ENCODE measurements around the gene KBTBD13. TPM values are rescaled to one million over a fixed set of nuclear protein-coding genes. Genes with fewer than 3 reads are reported as not detected.

KBTBD13 gene
- total and polyA plus RNA-seq, 8 donors = 0.18 TPM; not detected in 7

DNA sequence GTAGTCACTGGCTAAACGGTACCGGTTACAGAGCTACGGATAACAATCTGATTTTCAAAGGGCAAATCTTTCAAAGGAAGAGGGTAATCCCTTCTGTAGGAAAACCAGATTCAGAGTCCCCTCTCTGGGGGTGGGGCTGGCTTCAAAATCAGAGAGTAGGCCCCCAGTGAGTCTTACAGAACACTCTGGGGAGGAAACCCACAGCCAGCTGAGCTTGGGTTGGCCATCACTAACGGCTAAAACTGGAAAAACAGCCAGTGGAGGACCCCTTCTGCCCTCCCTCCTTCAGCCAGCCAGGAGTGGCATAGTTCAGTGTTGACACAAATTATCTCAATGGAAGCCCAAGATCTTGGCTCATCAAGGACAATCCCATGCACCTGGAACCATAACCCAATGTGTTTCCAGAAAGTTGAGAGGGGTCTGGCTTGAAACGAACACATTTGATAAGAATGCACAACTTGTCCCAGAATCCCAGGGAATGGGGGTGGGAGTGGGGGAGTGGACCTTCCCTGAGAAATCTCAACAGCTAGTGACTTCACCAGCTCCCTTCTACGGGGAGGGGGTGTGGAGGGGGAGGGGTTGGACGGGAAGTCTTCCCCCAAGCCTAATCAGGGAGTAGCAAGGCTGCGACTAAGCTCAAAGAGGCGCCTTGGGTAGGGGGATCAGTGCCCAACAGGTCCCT lies 9.8 kb upstream of the KBTBD13 start:
- Histone ChIP-seq H3K27me3 (peaks cover 4 to 46% (median 22%) of the 10 kb centered on the region in 3 donors), H3K4me1 (peaks cover 35 to 54% (median 44%) of the 10 kb centered on the region in 4 donors), H3K27ac (peak overlapping the region in 4 of 5 donors; percentile 72 to 88 (median 82)), H3K9me3 (no peaks in the 10 kb centered on the region), H3K36me3 (no peaks in the 10 kb centered on the region), H3K4me3 (peak overlapping the region; percentile 44 to 51 (median 46))
- DNase-seq = peak in 1 of 2 donors; percentile 83
- TF ChIP-seq EP300 (IDR thresholded peaks at IDR 0.05) = no peak
- TF ChIP-seq, protein P1, sequence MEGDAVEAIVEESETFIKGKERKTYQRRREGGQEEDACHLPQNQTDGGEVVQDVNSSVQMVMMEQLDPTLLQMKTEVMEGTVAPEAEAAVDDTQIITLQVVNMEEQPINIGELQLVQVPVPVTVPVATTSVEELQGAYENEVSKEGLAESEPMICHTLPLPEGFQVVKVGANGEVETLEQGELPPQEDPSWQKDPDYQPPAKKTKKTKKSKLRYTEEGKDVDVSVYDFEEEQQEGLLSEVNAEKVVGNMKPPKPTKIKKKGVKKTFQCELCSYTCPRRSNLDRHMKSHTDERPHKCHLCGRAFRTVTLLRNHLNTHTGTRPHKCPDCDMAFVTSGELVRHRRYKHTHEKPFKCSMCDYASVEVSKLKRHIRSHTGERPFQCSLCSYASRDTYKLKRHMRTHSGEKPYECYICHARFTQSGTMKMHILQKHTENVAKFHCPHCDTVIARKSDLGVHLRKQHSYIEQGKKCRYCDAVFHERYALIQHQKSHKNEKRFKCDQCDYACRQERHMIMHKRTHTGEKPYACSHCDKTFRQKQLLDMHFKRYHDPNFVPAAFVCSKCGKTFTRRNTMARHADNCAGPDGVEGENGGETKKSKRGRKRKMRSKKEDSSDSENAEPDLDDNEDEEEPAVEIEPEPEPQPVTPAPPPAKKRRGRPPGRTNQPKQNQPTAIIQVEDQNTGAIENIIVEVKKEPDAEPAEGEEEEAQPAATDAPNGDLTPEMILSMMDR (IDR thresholded peaks at IDR 0.05) = no peak
- no peak for TF ChIP-seq POLR2AphosphoS5 (IDR thresholded peaks at IDR 0.05)
- TF ChIP-seq POLR2A (IDR thresholded peaks at IDR 0.05) = no peak
- 26 to 41% (median 33%) methylated on average over 8 to 9 of the region's 9 CpGs for WGBS, 5 donors
- intact Hi-C loops (cut with DNase I; ENCODE audit: low total_unique reads) = no loop called here

DNA sequence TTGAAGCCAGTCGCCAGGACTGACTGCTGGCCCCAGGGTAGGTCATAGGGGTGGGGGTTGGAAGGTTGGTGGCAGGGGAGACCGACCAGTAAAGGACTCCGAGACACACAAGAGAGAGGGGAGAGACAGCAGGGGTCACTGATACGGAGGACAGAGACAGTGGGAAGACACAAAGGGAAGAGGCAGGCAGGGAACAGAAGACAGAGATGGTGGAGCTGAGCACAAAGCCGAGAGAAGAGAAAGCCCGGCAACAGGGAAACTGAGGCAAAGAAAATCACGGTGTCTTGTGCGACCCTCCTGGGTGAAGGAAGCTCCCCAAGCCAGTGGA lies 9.3 kb upstream of the KBTBD13 start:
- Histone ChIP-seq H3K27ac (peak overlapping the region; percentile 72 to 88 (median 79)), H3K9me3 (no peaks in the 10 kb centered on the region), H3K36me3 (no peaks in the 10 kb centered on the region), H3K4me1 (peaks cover 40 to 59% (median 47%) of the 10 kb centered on the region in 4 donors), H3K27me3 (peaks cover 4 to 46% (median 22%) of the 10 kb centered on the region in 3 donors), H3K4me3 (peak overlapping the region; percentile 44 to 51 (median 46))
- WGBS, 5 donors = 13 to 28% (median 19%) methylated on average over 7 to 8 of the region's 8 CpGs
- no peak for DNase-seq
- TF ChIP-seq POLR2AphosphoS5 (IDR thresholded peaks at IDR 0.05) (no peak), EP300 (IDR thresholded peaks at IDR 0.05) (no peak), POLR2A (IDR thresholded peaks at IDR 0.05) (no peak)
- TF ChIP-seq, protein P1 (IDR thresholded peaks at IDR 0.05) = no peak
- intact Hi-C loops (cut with DNase I; ENCODE audit: low total_unique reads) = no loop called here

DNA sequence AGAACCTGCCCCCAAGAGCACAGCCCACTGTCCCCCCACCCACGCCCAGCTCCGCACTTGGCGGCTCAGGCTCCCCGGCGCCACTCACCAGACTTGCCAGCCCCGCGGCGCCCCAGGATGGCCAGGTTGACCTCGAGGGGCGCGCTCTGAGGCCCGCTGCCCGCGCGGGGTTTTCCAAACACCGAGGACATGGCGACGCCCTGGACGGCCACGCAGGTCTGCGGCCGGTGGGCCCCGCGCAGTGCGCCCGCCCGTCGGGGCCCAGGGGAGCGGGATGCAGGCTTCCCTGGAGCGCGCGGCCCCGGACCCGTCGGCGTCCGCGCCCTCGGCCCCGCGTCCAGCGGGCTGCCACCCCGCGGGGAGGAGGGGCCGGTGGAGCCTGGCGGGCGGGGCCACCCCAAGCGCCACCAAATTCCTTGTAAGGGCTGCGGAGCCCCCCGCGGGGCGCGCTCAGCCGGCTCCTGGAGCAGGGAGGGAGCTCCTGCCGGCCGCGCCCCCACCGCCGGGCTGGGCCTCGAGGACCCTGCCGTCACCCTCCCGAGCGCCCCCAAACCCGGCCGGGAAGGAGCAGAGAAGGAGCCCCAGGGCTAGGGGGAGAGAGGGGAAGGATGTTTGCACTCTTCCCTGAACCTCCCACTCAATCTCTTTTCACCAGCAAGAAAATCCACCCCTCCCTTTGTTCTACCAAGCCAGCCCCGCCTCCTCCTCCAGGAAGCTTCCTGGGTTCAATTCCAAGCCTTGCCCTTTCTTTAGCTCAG lies 8.7 kb upstream of the KBTBD13 start, which contains the start of gene RASL12:
TSS of gene RASL12 (minus strand) at position 347 of the 758 bp plus-strand sequence. CDS start at position 191, 156 bp downstream.
- TF ChIP-seq EP300 (IDR thresholded peaks at IDR 0.05) (no peak), POLR2A (IDR thresholded peaks at IDR 0.05) (no peak)
- TF ChIP-seq, protein P1 (IDR thresholded peaks at IDR 0.05) = no peak
- Histone ChIP-seq H3K4me3 (peak within 1 kb of the TSS; percentile 44 to 51 (median 46)), H3K4me1 (peaks cover 41 to 61% (median 45%) of the 10 kb centered on the region in 4 donors), H3K36me3 (no peaks in the 10 kb centered on the region), H3K27ac (peak within 1 kb of the TSS; percentile 72 to 88 (median 79)), H3K9me3 (no peaks in the 10 kb centered on the region), H3K27me3 (peaks cover 4 to 46% (median 22%) of the 10 kb centered on the region in 3 donors)
- intact Hi-C loops (cut with DNase I; ENCODE audit: low total_unique reads) = no loop called here
- WGBS, 5 donors = 4 to 13% (median 6%) methylated on average over 17 to 66 of the region's 66 CpGs
- DNase-seq = peak in 1 of 2 donors; percentile 77

- 71 to 86% (median 79%) methylated on average over 3 of the region's 3 CpGs for WGBS, 5 donors
- peaks cover 41 to 56% (median 45%) of the 10 kb centered on the region in 4 donors for H3K4me1 ChIP-seq
- H3K36me3 ChIP-seq = no peaks in the 10 kb centered on the region
- H3K27me3 ChIP-seq = peaks cover 4 to 46% (median 22%) of the 10 kb centered on the region in 3 donors
- peak overlapping the region; percentile 44 to 51 (median 46) for H3K4me3 ChIP-seq
- peak overlapping the region; percentile 72 to 88 (median 79) for H3K27ac ChIP-seq
- DNase-seq = no peak
- intact Hi-C loops (cut with DNase I; ENCODE audit: low total_unique reads) = no loop called here
- H3K9me3 ChIP-seq = no peaks in the 10 kb centered on the region
- TF ChIP-seq POLR2AphosphoS5 (IDR thresholded peaks at IDR 0.05) (no peak), EP300 (IDR thresholded peaks at IDR 0.05) (no peak), POLR2A (IDR thresholded peaks at IDR 0.05) (no peak)
- TF ChIP-seq, protein P1 (IDR thresholded peaks at IDR 0.05) = no peak
Observed at GRCh38 chr15:65068403-65068788, 8.2 kb upstream of the KBTBD13 start.
